Ascending aorta (tissue), 2 donors: ENCODE measurements around the gene NSD1. TPM values are rescaled to one million over a fixed set of nuclear protein-coding genes. Genes with fewer than 3 reads are reported as not detected.

Experiments
- DNase-seq, 2 donors: peaks; one replicate each; pipeline ENCODE4 v3.0.0-alpha.2; 2019; ENCODE audit warnings: low spot score in 2 of 2
- H3K27ac ChIP-seq, 2 donors: fragments of 200-600 bp; sonication (generic); one replicate each; pipeline ENCODE4 v1.5.1; 2016 to 2017; ENCODE audit warnings: mild to moderate bottlenecking in 1 of 2
- H3K27me3 ChIP-seq: fragments of 200-600 bp; sonication (generic); one replicate; pipeline ENCODE4 v1.5.1; 2017
- H3K36me3 ChIP-seq, 2 donors: fragments of 200-600 bp; sonication (generic); one replicate each; pipeline ENCODE4 v1.5.1; 2016
- H3K4me1 ChIP-seq, 2 donors: fragments of 200-600 bp; sonication (generic); one replicate each; pipeline ENCODE4 v1.5.1; 2016 to 2017; ENCODE audit warnings: mild to moderate bottlenecking in 1 of 2
- H3K4me3 ChIP-seq, 2 donors: fragments of 200-600 bp; sonication (generic); one replicate each; pipeline ENCODE4 v1.5.1; 2016 to 2017; ENCODE audit warnings: mild to moderate bottlenecking in 1 of 2
- H3K9me3 ChIP-seq, 2 donors: fragments of 200-600 bp; sonication (generic); one replicate each; pipeline ENCODE4 v1.5.1; 2016
- CTCF ChIP-seq, 3 experiments: fragments of 200-600 bp in 2 of 3; fragments of 450-650 bp in 1 of 3; sonication (generic) in 2 of 3; IDR thresholded peaks; one replicate each; pipeline ENCODE4 v1.5.1; 2016 to 2019; ENCODE audit warnings: antibody characterized with exemption in 3 of 3, mild to moderate bottlenecking in 1 of 3, moderate library complexity in 1 of 3
- intact Hi-C: fragments of 100-400 bp; cut with DNase I; formaldehyde crosslinking; loops from one replicate; pipeline ENCODE4 v1.15.1; 2023
- total RNA-seq: library from RNA; depleted of rRNA; stranded (reverse); fragments of >200 nt; gene quantifications from one replicate; pipeline ENCODE4 v1.1.0, GENCODE V29; 2016

Gene NSD1
- total RNA-seq, 1 donor from 2014 or later = 22.7 TPM

GRCh38 chr5:177288191-177288590 lies 154.6 kb downstream of the NSD1 start:
- no peak overlapping the region for H3K4me3 ChIP-seq
- no peaks in the 10 kb centered on the region for H3K4me1 ChIP-seq
- peaks cover 62 to 65% of the 10 kb centered on the region in 2 donors for H3K36me3 ChIP-seq
- TF ChIP-seq CTCF (IDR thresholded peaks at IDR 0.05) = no peak
- DNase-seq = no peak
- intact Hi-C loops = no loop called here
- no peak overlapping the region for H3K27ac ChIP-seq
- no peaks in the 10 kb centered on the region for H3K27me3 ChIP-seq
- no peaks in the 10 kb centered on the region for H3K9me3 ChIP-seq

DNA sequence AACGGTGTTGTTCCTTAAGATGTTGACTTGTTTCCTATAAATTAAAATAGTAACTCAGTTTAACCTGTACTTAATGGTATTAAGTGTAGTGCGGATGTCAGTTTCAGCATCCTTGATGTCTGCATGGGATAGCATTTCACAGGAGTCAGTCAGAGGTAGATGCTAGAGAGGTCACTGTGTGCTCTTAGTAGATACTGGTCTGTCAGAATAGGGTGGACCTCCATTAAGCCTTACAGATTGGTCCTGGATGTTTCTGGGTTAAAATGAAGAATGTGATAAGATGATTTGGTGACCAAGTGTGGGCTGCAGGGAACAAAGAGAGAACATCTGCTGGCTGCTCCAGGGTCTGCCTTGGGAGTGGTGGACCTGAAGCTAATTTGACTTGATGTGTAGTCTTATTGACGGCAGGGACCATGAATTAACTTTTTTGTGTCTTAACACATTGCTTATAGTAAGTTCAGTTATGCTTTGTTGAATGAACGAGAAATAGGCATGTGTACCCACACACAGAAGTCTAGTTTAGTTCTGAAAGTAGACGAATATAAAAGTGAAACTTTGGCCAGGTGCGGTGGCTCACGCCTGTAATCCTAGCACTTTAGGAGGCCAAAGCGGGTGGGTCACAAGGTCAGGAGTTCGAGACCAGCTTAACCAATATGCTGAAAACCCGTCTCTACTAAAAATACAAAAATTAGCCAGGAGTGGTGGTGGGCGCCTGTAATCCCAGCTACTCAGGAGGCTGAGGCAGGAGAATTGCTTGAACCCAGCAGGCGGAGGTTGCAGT lies 157.4 kb downstream of the NSD1 start:
- intact Hi-C loops = no loop called here
- Histone ChIP-seq H3K4me3 (no peak overlapping the region), H3K27me3 (no peaks in the 10 kb centered on the region), H3K4me1 (no peaks in the 10 kb centered on the region), H3K27ac (no peak overlapping the region), H3K9me3 (no peaks in the 10 kb centered on the region), H3K36me3 (peaks cover 65 to 72% of the 10 kb centered on the region in 2 donors)
- TF ChIP-seq CTCF (IDR thresholded peaks at IDR 0.05) = no peak
- DNase-seq = no peak

- no peak for DNase-seq
- intact Hi-C loops = no loop called here
Observed at GRCh38 chr5:177291735-177292134, 158.2 kb downstream of the NSD1 start.

GRCh38 chr5:177293819-177294581 lies 160.4 kb downstream of the NSD1 start:
- Histone ChIP-seq H3K36me3 (peaks cover 56 to 63% of the 10 kb centered on the region in 2 donors), H3K27ac (no peak overlapping the region), H3K4me1 (no peaks in the 10 kb centered on the region), H3K9me3 (no peaks in the 10 kb centered on the region), H3K4me3 (no peak overlapping the region), H3K27me3 (no peaks in the 10 kb centered on the region)
- no peak for DNase-seq
- intact Hi-C loops = no loop called here
- no peak for TF ChIP-seq CTCF (IDR thresholded peaks at IDR 0.05)

More at GRCh38 chr5:177291735-177292134, 158.2 kb downstream of the NSD1 start:
- Histone ChIP-seq H3K36me3 (peaks cover 70 to 73% of the 10 kb centered on the region in 2 donors), H3K9me3 (no peaks in the 10 kb centered on the region), H3K4me3 (no peak overlapping the region), H3K4me1 (no peaks in the 10 kb centered on the region), H3K27ac (no peak overlapping the region), H3K27me3 (no peaks in the 10 kb centered on the region)
- TF ChIP-seq CTCF (IDR thresholded peaks at IDR 0.05) = no peak

DNA sequence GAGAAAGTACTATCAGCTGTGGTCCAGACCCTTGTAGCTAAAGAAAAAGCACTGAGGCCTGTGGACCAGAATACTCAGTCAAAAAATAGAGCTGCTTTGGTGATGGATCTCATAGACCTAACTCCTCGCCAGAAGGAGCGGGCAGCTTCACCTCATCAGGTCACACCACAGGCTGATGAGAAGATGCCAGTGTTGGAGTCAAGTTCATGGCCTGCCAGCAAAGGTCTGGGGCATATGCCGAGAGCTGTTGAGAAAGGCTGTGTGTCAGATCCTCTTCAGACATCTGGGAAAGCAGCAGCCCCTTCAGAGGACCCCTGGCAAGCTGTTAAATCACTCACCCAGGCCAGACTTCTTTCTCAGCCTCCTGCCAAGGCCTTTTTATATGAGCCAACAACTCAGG lies 161.1 kb downstream of the NSD1 start:
- intact Hi-C loops = no loop called here
- no peak for TF ChIP-seq CTCF (IDR thresholded peaks at IDR 0.05)
- no peak overlapping the region for H3K4me3 ChIP-seq
- H3K36me3 ChIP-seq = peaks cover 53 to 60% of the 10 kb centered on the region in 2 donors
- no peak for DNase-seq
- no peaks in the 10 kb centered on the region for H3K27me3 ChIP-seq
- H3K4me1 ChIP-seq = no peaks in the 10 kb centered on the region
- no peaks in the 10 kb centered on the region for H3K9me3 ChIP-seq
- H3K27ac ChIP-seq = no peak overlapping the region
